ENCODE data around the gene PPP1R9A.

The PPP1R9A gene

GRCh38 chr7:95321720-95322119 is 414.3 kb downstream of the PPP1R9A start:
- TF ChIP-seq CTCF (IDR thresholded peaks at IDR 0.05) = no peak
- Histone ChIP-seq H3K4me3 (no peak overlapping the region), H3K9me3 (no peaks in the 10 kb centered on the region), H3K27ac (no peak overlapping the region), H3K4me1 (no peaks in the 10 kb centered on the region), H3K27me3 (peaks cover 0 to 10% of the 10 kb centered on the region in 2 donors), H3K36me3 (no peaks in the 10 kb centered on the region)
- no peak for DNase-seq
- intact Hi-C loops (cut with DNase I; ENCODE audit: low total_unique reads) = no loop called here

- no peaks in the 10 kb centered on the region for H3K36me3 ChIP-seq
- H3K27ac ChIP-seq = no peak overlapping the region
- H3K27me3 ChIP-seq = peaks cover 0 to 10% of the 10 kb centered on the region in 2 donors
- H3K4me3 ChIP-seq = no peak overlapping the region
- intact Hi-C loops (cut with DNase I; ENCODE audit: low total_unique reads) = no loop called here
- no peak for TF ChIP-seq CTCF (IDR thresholded peaks at IDR 0.05)
- no peaks in the 10 kb centered on the region for H3K4me1 ChIP-seq
- no peaks in the 10 kb centered on the region for H3K9me3 ChIP-seq
- DNase-seq = no peak
These were observed 415.0 kb downstream of the PPP1R9A start for GRCh38 chr7:95322396-95322795.

GRCh38 chr7:95322854-95323253 is 415.5 kb downstream of the PPP1R9A start:
- Histone ChIP-seq H3K27me3 (peaks cover 0 to 10% of the 10 kb centered on the region in 2 donors), H3K4me3 (no peak overlapping the region), H3K9me3 (no peaks in the 10 kb centered on the region), H3K4me1 (no peaks in the 10 kb centered on the region), H3K36me3 (no peaks in the 10 kb centered on the region), H3K27ac (no peak overlapping the region)
- no peak for DNase-seq
- intact Hi-C loops (cut with DNase I; ENCODE audit: low total_unique reads) = no loop called here
- TF ChIP-seq CTCF (IDR thresholded peaks at IDR 0.05) = no peak

- Histone ChIP-seq H3K4me1 (no peaks in the 10 kb centered on the region), H3K27me3 (peaks cover 0 to 10% of the 10 kb centered on the region in 2 donors), H3K4me3 (no peak overlapping the region), H3K27ac (no peak overlapping the region), H3K36me3 (no peaks in the 10 kb centered on the region), H3K9me3 (no peaks in the 10 kb centered on the region)
- TF ChIP-seq CTCF (IDR thresholded peaks at IDR 0.05) = no peak
- intact Hi-C loops (cut with DNase I; ENCODE audit: low total_unique reads) = no loop called here
- DNase-seq = no peak
These were observed 416.2 kb downstream of the PPP1R9A start for GRCh38 chr7:95323410-95324129.

- no peak for DNase-seq
- Histone ChIP-seq H3K27me3 (peaks cover 0 to 10% of the 10 kb centered on the region in 2 donors), H3K36me3 (no peaks in the 10 kb centered on the region), H3K9me3 (no peaks in the 10 kb centered on the region), H3K4me3 (no peak within 1 kb of the TSS), H3K27ac (no peak within 1 kb of the TSS), H3K4me1 (no peaks in the 10 kb centered on the region)
- intact Hi-C loops (cut with DNase I; ENCODE audit: low total_unique reads) = no loop called here
- no peak for TF ChIP-seq CTCF (IDR thresholded peaks at IDR 0.05)
These were observed 417.0 kb downstream of the PPP1R9A start, which contains the start of gene PON1 for GRCh38 chr7:95324431-95324830. Gene PON1 (minus strand): TSS chr7:95324532. CDS start chr7:95324475, 57 bp downstream.
